ENCODE results near the gene FOXP4. TPM values are rescaled to one million over a fixed set of nuclear protein-coding genes. Genes with fewer than 3 reads are reported as not detected.

The FOXP4 gene
- total and polyA plus RNA-seq, 4 donors = 2.5 to 16.0 (median 4.3) TPM

DNA sequence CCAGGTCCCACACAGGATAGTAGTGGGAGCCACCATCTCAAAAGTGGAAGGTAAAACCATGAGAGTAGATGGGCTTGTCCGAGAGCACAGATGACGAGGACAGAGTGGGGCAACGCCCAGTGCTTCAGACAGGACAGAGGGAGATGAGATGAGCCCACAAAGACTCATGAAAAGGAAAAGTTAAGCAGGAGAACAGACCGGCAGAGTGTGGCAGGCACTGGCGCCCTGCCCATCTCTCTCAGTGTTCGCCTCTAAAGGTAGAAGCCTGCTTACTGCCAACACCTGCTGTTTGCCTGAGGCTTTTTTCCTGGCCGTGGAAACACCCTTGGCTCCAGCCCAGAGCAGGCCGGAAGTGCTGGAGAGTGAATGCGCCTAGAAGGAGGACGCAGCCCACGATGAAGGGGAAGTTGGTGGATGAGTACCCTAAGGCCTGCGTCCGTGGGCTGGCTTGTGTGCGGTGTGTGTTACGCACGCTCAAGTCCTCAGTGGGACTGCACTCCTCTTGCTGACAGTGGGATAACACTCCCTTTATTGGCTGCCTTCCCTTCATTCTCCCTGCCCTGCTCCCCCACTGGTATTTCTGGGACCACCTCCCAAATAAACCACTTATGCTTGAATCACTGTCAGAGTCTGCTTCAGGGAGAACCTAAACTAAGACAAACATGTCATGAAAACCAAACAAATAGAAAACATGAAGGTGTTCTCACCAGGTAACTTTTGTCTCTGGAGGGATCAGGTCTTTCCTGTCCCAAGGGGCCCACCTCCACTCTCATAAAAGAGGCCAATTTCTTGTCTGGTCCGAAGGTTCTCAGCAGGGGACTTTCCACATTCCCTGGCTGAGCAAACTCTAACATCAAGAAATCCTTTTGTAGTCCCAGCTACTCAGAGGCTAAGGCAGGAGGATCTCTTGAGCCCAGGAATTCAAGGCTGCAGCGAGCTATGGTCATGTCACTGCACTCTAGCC, 9.1 kb upstream of the FOXP4 start:
- 43% methylated on average over 18 of the region's 18 CpGs for WGBS
- no peaks in the 10 kb centered on the region for H3K36me3 ChIP-seq (ENCODE audit: control insufficient read depth in 4 of 4, insufficient read depth in 3 of 4, low read depth in 1 of 4, low read length in 3 of 4)
- TF ChIP-seq RXRA (IDR thresholded peaks at IDR 0.05) = peak in 1 of 2 donors; percentile 33
- TF ChIP-seq, protein P1, sequence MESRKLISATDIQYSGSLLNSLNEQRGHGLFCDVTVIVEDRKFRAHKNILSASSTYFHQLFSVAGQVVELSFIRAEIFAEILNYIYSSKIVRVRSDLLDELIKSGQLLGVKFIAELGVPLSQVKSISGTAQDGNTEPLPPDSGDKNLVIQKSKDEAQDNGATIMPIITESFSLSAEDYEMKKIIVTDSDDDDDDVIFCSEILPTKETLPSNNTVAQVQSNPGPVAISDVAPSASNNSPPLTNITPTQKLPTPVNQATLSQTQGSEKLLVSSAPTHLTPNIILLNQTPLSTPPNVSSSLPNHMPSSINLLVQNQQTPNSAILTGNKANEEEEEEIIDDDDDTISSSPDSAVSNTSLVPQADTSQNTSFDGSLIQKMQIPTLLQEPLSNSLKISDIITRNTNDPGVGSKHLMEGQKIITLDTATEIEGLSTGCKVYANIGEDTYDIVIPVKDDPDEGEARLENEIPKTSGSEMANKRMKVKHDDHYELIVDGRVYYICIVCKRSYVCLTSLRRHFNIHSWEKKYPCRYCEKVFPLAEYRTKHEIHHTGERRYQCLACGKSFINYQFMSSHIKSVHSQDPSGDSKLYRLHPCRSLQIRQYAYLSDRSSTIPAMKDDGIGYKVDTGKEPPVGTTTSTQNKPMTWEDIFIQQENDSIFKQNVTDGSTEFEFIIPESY (IDR thresholded peaks at IDR 0.05) = no peak
- peak; percentile 33 for TF ChIP-seq SP1 (IDR thresholded peaks at IDR 0.05)
- TF ChIP-seq RAD21 (IDR thresholded peaks at IDR 0.05) = peak; percentile 8 to 64
- H3K27ac ChIP-seq (ENCODE audit: low read depth in 1 of 2, low read length in 2 of 2) = no peak overlapping the region
- H3K9ac ChIP-seq (ENCODE audit: low read depth in 1 of 2, low read length in 2 of 2) = no peak overlapping the region
- no peak for DNase-seq (ENCODE audit: low spot score)
- H3K9me3 ChIP-seq (ENCODE audit: control insufficient read depth in 4 of 4, low read length in 3 of 4) = no peaks in the 10 kb centered on the region
- no peak overlapping the region for H3K4me3 ChIP-seq (ENCODE audit: low read depth in 1 of 3, low read length in 3 of 3)
- H3K27me3 ChIP-seq (ENCODE audit: control insufficient read depth in 4 of 4, insufficient read depth in 4 of 4, low read length in 3 of 4) = peaks cover 0 to 3% (median 0%) of the 10 kb centered on the region in 4 donors
- H3K4me1 ChIP-seq (ENCODE audit: control insufficient read depth in 4 of 4, insufficient read depth in 4 of 4, low read length in 3 of 4) = peaks cover 5 to 20% (median 12%) of the 10 kb centered on the region in 4 donors

DNA sequence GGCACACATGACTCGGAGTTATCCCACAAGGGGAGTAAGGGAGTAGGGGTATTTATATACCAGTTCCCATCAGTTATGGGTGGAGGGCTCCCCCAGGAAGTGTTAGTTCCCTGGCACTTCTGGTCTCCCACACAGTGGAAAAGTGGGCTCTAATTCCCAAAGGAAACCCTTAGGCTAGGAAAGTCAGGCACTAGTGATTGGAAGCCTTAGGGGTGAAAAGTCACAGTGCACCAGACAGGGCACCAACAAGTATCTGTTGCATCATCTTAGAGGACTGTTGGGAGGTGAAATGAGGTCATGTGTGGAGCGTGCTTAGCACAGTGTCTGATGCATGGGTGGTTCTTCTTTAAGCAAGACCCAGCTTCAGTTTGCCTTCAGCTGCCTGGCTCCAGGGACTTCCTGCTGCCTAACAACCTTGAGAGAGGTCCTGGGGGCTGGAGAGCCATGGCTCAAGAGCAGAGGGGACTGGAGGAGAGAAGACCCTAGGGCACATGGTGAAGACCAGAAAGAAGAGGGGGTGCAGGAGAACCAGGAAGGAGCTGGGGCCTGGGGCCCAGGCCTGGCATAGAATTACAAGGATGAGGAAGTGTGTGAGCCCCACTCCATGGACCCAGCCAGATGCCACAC, 7.5 kb upstream of the FOXP4 start:
- Histone ChIP-seq H3K36me3 (ENCODE audit: control insufficient read depth in 4 of 4, insufficient read depth in 3 of 4, low read depth in 1 of 4, low read length in 3 of 4) (no peaks in the 10 kb centered on the region), H3K27me3 (ENCODE audit: control insufficient read depth in 4 of 4, insufficient read depth in 4 of 4, low read length in 3 of 4) (peaks cover 0 to 3% (median 0%) of the 10 kb centered on the region in 4 donors), H3K9me3 (ENCODE audit: control insufficient read depth in 4 of 4, low read length in 3 of 4) (no peaks in the 10 kb centered on the region), H3K27ac (ENCODE audit: low read depth in 1 of 2, low read length in 2 of 2) (no peak overlapping the region), H3K4me3 (ENCODE audit: low read depth in 1 of 3, low read length in 3 of 3) (no peak overlapping the region), H3K9ac (ENCODE audit: low read depth in 1 of 2, low read length in 2 of 2) (no peak overlapping the region), H3K4me1 (ENCODE audit: control insufficient read depth in 4 of 4, insufficient read depth in 4 of 4, low read length in 3 of 4) (peaks cover 5 to 20% (median 11%) of the 10 kb centered on the region in 4 donors)
- WGBS = 61% methylated on average over 2 of the region's 2 CpGs
- TF ChIP-seq, protein P2, sequence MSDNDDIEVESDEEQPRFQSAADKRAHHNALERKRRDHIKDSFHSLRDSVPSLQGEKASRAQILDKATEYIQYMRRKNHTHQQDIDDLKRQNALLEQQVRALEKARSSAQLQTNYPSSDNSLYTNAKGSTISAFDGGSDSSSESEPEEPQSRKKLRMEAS (IDR thresholded peaks at IDR 0.05) = peak; percentile 42
- TF ChIP-seq, protein P3, sequence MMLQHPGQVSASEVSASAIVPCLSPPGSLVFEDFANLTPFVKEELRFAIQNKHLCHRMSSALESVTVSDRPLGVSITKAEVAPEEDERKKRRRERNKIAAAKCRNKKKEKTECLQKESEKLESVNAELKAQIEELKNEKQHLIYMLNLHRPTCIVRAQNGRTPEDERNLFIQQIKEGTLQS (IDR thresholded peaks at IDR 0.05) = peak; percentile 89
- TF ChIP-seq EGR1 (IDR thresholded peaks at IDR 0.05; ENCODE audit: low read depth in 2 of 2) (no peak), RXRA (IDR thresholded peaks at IDR 0.05) (peak; percentile 95), TAF1 (conservative IDR thresholded peaks at IDR 0.05) (no peak), SP1 (IDR thresholded peaks at IDR 0.05) (peak; percentile 69), NR2F2 (IDR thresholded peaks at IDR 0.05) (no peak), JUND (IDR thresholded peaks at IDR 0.05) (peak; percentile 23 to 32), HNF4A (conservative IDR thresholded peaks at IDR 0.05) (peak; percentile 43 to 65), RAD21 (IDR thresholded peaks at IDR 0.05) (no peak), HNF4G (IDR thresholded peaks at IDR 0.05) (no peak), FOXA1 (IDR thresholded peaks at IDR 0.05) (no peak)
- TF ChIP-seq, protein P1 (IDR thresholded peaks at IDR 0.05) = no peak
- TF ChIP-seq, protein P4, sequence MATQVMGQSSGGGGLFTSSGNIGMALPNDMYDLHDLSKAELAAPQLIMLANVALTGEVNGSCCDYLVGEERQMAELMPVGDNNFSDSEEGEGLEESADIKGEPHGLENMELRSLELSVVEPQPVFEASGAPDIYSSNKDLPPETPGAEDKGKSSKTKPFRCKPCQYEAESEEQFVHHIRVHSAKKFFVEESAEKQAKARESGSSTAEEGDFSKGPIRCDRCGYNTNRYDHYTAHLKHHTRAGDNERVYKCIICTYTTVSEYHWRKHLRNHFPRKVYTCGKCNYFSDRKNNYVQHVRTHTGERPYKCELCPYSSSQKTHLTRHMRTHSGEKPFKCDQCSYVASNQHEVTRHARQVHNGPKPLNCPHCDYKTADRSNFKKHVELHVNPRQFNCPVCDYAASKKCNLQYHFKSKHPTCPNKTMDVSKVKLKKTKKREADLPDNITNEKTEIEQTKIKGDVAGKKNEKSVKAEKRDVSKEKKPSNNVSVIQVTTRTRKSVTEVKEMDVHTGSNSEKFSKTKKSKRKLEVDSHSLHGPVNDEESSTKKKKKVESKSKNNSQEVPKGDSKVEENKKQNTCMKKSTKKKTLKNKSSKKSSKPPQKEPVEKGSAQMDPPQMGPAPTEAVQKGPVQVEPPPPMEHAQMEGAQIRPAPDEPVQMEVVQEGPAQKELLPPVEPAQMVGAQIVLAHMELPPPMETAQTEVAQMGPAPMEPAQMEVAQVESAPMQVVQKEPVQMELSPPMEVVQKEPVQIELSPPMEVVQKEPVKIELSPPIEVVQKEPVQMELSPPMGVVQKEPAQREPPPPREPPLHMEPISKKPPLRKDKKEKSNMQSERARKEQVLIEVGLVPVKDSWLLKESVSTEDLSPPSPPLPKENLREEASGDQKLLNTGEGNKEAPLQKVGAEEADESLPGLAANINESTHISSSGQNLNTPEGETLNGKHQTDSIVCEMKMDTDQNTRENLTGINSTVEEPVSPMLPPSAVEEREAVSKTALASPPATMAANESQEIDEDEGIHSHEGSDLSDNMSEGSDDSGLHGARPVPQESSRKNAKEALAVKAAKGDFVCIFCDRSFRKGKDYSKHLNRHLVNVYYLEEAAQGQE (IDR thresholded peaks at IDR 0.05) = no peak
- TF ChIP-seq, protein P5, sequence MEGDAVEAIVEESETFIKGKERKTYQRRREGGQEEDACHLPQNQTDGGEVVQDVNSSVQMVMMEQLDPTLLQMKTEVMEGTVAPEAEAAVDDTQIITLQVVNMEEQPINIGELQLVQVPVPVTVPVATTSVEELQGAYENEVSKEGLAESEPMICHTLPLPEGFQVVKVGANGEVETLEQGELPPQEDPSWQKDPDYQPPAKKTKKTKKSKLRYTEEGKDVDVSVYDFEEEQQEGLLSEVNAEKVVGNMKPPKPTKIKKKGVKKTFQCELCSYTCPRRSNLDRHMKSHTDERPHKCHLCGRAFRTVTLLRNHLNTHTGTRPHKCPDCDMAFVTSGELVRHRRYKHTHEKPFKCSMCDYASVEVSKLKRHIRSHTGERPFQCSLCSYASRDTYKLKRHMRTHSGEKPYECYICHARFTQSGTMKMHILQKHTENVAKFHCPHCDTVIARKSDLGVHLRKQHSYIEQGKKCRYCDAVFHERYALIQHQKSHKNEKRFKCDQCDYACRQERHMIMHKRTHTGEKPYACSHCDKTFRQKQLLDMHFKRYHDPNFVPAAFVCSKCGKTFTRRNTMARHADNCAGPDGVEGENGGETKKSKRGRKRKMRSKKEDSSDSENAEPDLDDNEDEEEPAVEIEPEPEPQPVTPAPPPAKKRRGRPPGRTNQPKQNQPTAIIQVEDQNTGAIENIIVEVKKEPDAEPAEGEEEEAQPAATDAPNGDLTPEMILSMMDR (IDR thresholded peaks at IDR 0.05; ENCODE audit: low read depth, low read length, missing input control) = peak; percentile 8
- DNase-seq (ENCODE audit: low spot score) = no peak

Measured in liver (tissue), 9 donors.